Stimulated activated memory B cell treated with anti-CD40 and anti-IgM and Interleukin-4, amounts not matched to agents 10 μg/mL and 1 μg/mL and 100 μg/mL, for 72 hours (primary cell): Measurements from ENCODE around the gene COL27A1.

Experiments used
- ATAC-seq: fragments of 150-1000 bp; cut with Tn5 transposase; 2 replicates; pipeline ENCODE4 v1.10.0; 2021
- H3K27ac Mint-ChIP-seq: one replicate; pipeline ENCODE4 v1.8.0; 2022; ENCODE audit warnings: mild to moderate bottlenecking, mixed read lengths
- H3K27me3 Mint-ChIP-seq: one replicate; pipeline ENCODE4 v1.8.0; 2022; ENCODE audit warnings: mixed read lengths
- H3K36me3 Mint-ChIP-seq: one replicate; pipeline ENCODE4 v1.8.0; 2022; ENCODE audit warnings: mixed read lengths
- H3K4me1 Mint-ChIP-seq: one replicate; pipeline ENCODE4 v1.8.0; 2022; ENCODE audit warnings: mixed read lengths
- H3K4me3 Mint-ChIP-seq: one replicate; pipeline ENCODE4 v1.8.0; 2022; ENCODE audit warnings: mild to moderate bottlenecking, moderate library complexity, mixed read lengths
- H3K9me3 Mint-ChIP-seq: one replicate; pipeline ENCODE4 v1.8.0; 2022; ENCODE audit warnings: mixed read lengths

COL27A1 gene

DNA sequence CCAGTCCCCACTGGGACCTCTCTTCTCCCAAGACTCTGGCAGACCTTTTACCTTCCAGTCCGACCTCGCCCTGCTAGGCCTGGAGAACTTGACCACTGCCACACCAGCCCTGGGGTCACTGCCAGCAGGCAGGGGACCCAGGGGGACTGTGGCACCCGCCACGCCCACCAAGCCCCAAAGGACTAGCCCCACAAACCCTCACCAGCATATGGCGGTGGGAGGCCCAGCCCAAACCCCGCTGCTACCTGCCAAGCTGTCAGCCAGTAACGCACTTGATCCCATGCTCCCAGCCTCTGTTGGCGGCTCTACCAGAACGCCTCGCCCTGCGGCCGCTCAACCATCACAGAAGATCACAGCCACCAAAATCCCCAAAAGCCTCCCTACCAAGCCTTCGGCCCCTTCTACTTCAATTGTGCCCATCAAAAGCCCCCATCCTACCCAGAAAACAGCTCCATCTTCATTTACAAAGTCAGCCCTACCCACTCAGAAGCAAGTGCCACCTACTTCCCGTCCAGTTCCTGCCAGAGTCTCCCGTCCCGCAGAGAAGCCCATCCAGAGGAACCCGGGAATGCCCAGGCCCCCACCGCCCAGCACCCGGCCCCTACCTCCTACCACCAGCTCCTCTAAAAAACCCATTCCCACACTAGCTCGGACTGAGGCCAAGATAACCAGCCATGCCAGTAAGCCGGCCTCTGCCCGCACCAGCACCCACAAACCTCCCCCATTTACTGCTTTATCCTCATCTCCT is 13.1 kb downstream of the COL27A1 start:
- Mint-ChIP-seq H3K27ac (no peak overlapping the region), H3K9me3 (no peaks in the 10 kb centered on the region), H3K27me3 (peaks cover 31% of the 10 kb centered on the region), H3K4me3 (no peak overlapping the region), H3K4me1 (no peaks in the 10 kb centered on the region), H3K36me3 (no peaks in the 10 kb centered on the region)
- ATAC-seq, result no peak

DNA sequence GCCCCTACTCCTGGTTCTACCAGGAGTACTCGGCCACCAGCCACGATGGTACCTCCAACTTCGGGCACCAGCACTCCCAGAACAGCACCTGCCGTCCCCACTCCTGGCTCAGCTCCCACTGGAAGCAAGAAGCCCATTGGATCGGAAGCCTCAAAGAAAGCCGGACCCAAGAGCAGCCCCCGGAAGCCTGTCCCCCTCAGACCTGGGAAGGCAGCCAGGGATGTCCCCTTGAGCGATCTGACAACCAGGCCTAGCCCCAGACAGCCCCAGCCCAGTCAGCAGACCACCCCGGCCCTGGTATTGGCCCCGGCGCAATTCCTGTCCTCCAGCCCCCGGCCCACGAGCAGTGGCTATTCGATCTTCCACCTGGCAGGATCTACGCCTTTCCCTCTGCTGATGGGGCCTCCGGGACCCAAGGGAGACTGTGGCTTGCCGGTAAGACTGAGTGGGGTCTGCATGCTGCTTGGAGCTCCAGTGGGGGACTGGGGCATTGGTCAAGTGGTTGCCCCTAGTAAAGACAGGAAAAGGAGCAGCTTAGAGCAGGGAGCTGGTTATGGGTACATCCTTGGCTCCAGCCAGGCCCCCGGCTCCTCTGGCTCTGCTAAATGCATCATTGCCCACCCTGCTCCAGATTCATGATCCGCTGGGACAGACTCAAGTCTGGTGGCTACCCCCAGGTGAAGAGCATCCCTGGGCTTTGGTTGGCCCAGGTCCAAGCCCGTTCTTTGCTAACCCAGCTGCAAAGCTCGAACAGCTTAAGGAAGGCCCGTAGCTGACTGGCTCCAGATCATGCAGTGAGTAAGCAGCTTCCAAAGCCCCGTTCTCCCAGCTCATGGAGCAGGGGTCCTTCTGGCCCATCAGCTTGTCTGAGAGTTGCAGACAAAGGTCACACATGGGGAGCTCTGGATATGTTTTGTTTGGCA is 14.0 kb downstream of the COL27A1 start:
- Mint-ChIP-seq H3K9me3 (no peaks in the 10 kb centered on the region), H3K27ac (no peak overlapping the region), H3K36me3 (no peaks in the 10 kb centered on the region), H3K27me3 (peaks cover 39% of the 10 kb centered on the region), H3K4me1 (no peaks in the 10 kb centered on the region), H3K4me3 (no peak overlapping the region)
- ATAC-seq, result no peak

DNA sequence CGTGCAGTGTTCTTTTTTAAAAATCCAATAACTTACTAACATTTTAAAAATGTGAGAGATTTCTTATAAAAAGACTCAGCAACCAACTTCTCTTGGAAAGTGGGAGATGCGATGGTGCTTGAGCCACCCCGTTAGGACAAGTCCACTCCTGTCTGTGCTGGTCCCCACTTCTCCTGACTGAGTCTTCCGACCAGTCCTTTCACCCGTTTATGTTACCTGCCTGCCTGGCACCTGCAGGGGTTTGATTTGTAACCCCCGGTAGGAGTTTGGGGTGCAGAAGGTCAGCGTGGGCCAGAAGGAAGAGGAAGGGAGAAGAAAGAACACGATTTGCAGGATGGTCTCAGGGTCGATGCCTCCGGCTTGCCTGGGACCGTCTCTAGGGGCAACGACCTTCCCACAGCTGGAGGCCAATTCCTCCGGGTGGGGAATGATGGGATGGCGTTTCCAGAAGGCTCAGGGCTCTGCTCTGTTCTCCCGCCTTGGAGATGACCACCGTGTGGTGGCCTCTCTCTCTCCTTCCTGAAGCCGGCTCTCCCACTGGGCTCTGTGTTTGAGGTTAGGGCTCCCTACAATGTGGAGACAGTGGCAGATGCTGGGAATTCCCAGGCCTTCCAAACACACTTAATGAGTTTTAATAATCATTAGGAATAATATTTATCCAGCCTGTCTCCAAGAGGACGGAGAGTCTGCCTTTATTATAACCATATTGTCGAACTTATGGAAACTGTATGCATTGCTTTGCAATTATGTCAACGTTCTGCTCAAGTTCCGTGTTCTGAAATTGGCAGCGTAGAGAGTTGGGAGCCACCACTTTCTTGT is 14.8 kb downstream of the COL27A1 start:
- H3K36me3 Mint-ChIP-seq, result no peaks in the 10 kb centered on the region
- no peak for ATAC-seq
- H3K4me1 Mint-ChIP-seq, result no peaks in the 10 kb centered on the region
- no peak overlapping the region for H3K27ac Mint-ChIP-seq
- H3K4me3 Mint-ChIP-seq, result no peak overlapping the region
- no peaks in the 10 kb centered on the region for H3K9me3 Mint-ChIP-seq
- H3K27me3 Mint-ChIP-seq, result peaks cover 48% of the 10 kb centered on the region

DNA sequence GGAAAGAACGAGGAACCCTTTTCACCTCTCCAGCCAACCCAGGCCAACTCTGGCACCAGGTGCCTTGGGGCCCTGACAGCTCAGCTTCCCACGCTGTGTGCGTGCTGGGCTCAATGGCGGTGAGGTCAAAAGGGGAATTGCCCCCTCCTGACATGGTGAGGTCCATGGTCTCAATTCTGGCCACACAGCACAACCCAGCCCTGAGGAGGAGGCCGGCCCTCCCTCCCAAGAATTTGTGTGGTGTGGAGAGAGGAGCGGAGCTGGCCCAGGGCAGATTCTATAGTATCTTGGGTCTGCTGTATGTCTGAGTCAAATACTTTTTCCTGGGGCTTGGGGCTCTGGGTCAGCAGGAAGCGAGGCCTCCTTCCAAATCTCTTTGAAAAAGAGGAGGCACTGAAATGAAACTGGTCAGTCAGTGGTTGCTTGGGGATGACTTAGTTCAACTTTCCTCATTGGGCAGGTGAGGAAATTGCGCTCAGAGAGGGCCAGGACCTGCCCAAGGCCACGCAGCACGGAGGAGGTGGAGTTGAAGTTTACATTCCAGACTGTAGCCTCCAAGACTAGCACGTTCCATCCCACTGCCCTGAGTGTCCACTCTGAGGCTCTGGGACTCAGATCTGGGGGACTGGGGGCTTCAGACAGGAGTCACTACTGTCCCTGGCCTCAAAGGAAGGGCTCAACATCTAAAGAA is 15.6 kb downstream of the COL27A1 start:
- Mint-ChIP-seq H3K27ac (no peak overlapping the region), H3K9me3 (no peaks in the 10 kb centered on the region), H3K4me1 (no peaks in the 10 kb centered on the region), H3K36me3 (no peaks in the 10 kb centered on the region), H3K27me3 (peaks cover 53% of the 10 kb centered on the region), H3K4me3 (no peak overlapping the region)
- no peak for ATAC-seq

DNA sequence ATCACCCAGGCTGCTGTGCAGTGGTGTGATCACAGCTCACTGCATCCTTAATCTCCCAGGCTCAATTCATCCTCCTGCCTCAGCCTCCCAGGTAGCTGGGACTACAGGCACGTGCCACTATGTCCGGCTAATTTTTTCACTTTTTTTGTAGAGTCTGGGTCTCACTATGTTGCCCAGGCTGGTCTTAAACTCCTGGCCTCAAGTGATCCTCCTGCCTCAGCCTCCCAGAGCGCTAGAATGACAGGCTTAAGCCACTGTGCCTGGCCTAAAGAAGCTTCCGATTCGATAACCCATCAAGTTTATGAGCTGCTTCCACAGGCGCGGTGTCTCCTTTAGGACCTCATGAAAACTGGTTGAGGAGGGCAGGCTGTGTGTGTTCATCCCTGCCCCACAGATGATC is 16.2 kb downstream of the COL27A1 start:
- H3K36me3 Mint-ChIP-seq, result no peaks in the 10 kb centered on the region
- no peak overlapping the region for H3K27ac Mint-ChIP-seq
- H3K4me3 Mint-ChIP-seq, result no peak overlapping the region
- ATAC-seq, result no peak
- no peaks in the 10 kb centered on the region for H3K9me3 Mint-ChIP-seq
- no peaks in the 10 kb centered on the region for H3K4me1 Mint-ChIP-seq
- peaks cover 53% of the 10 kb centered on the region for H3K27me3 Mint-ChIP-seq

DNA sequence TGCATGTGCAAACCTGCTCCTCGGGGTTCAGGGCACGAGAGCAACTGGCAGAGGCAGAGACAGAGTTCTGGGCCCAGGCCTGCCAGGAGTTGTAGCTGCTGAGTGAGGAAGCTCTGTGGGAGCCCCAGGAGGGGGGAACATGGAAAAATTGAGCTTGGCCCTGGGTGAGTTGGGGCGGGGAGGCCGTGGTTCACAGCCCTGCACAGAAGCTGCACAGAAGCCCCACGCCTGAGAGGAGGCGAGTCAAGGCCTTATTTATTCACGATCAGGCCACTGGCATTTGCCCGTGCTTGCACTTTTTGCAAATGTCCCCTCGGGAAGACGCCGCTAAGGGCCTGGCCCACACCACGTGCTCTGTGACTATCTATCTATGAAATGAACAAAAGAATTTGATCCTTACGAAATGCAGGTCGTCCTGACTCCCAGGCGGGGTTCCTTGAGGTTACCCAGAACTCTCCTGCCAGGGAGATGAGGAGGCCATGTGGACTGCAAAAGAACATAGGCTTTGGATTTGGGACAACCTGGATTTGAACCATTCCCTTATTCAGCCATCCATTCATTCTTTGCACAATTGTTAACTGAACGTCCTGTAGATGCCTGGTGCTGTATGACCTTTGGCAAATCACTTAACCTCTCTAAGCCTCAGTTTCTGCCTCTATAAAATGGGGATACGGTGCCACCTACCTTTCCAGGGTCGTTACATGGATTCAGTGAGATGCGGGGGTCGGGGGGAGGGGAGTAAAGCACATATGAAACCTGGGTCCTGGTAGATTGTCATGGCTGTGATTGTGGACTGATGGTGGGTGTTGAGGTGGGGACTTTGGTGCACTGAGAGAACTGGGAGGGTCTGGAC is 17.9 kb downstream of the COL27A1 start:
- no peak for ATAC-seq
- Mint-ChIP-seq H3K27me3 (peaks cover 51% of the 10 kb centered on the region), H3K9me3 (no peaks in the 10 kb centered on the region), H3K4me1 (no peaks in the 10 kb centered on the region), H3K27ac (no peak overlapping the region), H3K4me3 (no peak overlapping the region), H3K36me3 (no peaks in the 10 kb centered on the region)

DNA sequence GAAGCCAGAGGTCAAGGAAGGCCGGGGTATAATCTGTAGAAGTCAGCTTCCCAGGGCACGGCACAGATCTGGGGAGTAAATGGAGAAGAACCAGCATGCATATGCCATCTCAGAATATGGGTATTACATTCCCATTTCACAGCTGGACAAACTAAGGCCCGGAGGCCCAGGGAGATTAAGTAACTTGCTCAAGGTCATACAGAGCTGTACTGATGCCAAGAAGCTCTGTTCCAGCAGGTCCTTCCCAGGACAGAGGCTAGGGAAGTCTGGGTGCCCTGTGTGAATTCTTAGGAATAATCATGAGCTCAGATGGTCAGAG is 19.2 kb downstream of the COL27A1 start:
- Mint-ChIP-seq H3K27ac (no peak overlapping the region), H3K27me3 (peaks cover 44% of the 10 kb centered on the region), H3K4me1 (no peaks in the 10 kb centered on the region), H3K36me3 (no peaks in the 10 kb centered on the region), H3K4me3 (no peak overlapping the region), H3K9me3 (no peaks in the 10 kb centered on the region)
- ATAC-seq, result no peak

DNA sequence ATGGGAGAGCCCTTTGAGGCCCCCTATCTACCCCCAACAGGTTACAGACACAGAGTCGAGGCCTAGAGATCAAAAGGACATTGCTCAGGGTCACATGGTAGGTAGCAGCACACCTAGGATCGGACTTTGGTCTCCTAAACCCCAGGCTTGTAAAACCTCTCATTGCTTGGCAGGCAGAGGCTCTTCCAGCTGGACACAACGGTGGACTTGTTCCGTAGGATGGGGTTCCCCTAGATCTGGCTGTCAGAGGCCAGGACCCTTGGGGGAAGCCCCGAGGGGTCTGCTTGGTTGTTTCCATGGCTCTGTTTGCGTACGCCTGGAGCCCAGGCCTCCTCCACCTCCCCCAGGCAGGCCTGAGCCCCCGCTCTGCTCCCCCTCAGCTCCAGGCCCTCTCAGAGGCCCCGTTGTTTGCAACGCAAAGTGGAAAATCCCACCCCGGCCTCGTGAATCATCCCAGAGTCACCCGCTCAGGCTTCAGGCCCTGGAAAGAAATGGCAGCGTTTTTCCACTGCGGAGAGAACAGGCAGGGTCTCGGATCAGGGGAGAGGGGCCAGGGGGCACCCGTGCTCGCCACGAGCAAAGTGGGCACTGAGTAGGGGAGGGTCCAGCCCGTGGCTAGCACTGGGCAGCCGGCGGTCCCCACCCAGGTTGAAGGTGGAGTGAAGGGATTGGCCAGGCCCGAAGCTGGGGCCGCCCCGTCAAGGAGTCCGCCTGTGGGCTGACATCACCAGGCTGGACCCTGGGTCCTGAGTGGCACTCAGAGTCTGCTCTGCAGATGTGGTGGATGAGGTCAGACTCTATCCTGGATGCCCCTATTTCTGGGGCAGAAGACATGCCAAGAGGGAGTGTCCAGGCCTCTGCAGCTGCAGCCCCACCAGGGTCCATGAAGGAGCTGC is 19.8 kb downstream of the COL27A1 start:
- Mint-ChIP-seq H3K27me3 (peaks cover 50% of the 10 kb centered on the region), H3K4me1 (no peaks in the 10 kb centered on the region), H3K9me3 (no peaks in the 10 kb centered on the region), H3K36me3 (no peaks in the 10 kb centered on the region), H3K4me3 (no peak overlapping the region), H3K27ac (no peak overlapping the region)
- ATAC-seq, result no peak

DNA sequence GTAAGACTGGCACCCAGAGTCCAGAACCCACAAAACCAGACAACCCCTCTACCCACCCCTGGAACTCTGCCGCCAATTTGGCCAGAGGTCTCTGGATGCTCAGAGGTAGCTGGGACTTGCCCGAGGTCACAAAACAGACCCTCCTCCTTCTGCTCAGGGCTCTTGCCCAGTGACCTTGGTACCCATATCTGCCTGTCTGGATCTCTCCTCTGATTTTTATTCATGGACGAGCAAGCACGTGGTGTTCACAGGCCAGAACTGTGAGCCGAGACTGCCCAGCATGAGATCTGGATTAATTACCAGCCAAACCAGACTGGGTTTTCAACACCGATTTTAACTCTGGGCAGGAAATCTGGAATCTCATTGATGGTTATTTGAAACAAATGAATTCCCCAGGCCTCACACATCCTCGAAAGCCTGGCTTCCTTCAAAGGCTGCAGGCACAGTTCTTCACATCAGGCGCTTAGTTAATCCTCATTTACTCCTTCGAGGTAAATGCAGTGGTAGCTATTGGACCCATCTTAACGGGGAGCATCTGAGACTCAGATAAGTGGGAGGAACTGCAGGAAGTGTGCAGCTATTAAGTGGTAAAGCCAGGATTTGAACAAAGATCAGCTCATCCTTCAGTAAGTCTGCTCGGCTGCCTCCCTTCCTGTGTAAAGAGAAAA is 21.4 kb downstream of the COL27A1 start:
- Mint-ChIP-seq H3K4me3 (no peak overlapping the region), H3K27ac (no peak overlapping the region), H3K36me3 (no peaks in the 10 kb centered on the region), H3K4me1 (no peaks in the 10 kb centered on the region), H3K9me3 (no peaks in the 10 kb centered on the region), H3K27me3 (peaks cover 60% of the 10 kb centered on the region)
- ATAC-seq, result no peak

DNA sequence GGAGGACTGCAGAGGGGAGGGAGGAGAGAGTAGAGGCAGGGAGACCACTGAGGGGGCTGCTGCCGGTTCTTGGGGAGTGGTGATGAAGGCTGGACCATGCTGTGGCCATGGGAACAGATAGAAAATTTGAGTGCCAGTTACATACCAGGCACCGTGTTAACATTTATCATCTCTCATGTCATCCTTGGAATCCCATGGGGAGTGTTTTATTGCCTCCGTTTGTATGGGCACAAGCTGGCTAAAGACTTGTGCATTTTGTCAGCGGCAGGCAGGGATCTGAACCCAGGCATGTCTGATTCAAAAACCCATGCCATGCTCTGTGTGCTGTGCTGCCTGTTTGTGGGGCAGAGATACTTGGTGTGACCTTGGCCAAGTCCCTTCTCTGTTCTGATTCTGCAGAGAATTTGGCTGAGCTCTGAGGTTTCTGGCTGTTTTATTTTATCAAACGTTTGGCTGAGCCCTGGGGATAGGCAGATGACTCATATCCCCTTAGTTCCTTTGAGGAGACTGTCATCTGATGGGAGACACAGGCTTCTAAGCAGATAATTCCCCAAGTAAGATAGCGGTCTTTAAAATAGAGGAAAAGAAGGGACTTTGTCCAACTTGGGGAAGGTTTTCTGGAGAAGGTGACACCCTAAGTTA is 22.2 kb downstream of the COL27A1 start:
- no peaks in the 10 kb centered on the region for H3K36me3 Mint-ChIP-seq
- no peak for ATAC-seq
- no peaks in the 10 kb centered on the region for H3K4me1 Mint-ChIP-seq
- no peak overlapping the region for H3K27ac Mint-ChIP-seq
- H3K4me3 Mint-ChIP-seq, result no peak overlapping the region
- no peaks in the 10 kb centered on the region for H3K9me3 Mint-ChIP-seq
- peaks cover 62% of the 10 kb centered on the region for H3K27me3 Mint-ChIP-seq

DNA sequence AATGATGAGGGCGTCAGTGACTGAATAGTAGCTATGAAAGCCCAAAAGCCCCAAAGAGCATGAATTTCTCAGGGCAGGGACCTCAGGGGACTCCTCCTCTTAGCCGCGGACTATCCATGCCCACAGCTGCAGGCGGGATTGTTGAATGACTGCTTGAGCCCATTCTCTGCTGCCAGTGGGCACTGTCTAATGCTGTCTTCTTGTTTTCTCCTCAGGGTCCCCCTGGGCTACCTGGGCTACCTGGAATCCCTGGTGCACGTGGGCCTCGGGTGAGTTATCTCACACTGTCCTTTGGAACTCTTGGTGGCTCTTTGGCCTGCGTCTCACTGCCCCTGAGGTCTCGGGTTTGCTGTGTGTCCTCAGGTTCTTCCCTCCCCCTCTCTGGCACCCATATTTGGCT is 22.7 kb downstream of the COL27A1 start:
- Mint-ChIP-seq H3K27me3 (peaks cover 64% of the 10 kb centered on the region), H3K9me3 (no peaks in the 10 kb centered on the region)

DNA sequence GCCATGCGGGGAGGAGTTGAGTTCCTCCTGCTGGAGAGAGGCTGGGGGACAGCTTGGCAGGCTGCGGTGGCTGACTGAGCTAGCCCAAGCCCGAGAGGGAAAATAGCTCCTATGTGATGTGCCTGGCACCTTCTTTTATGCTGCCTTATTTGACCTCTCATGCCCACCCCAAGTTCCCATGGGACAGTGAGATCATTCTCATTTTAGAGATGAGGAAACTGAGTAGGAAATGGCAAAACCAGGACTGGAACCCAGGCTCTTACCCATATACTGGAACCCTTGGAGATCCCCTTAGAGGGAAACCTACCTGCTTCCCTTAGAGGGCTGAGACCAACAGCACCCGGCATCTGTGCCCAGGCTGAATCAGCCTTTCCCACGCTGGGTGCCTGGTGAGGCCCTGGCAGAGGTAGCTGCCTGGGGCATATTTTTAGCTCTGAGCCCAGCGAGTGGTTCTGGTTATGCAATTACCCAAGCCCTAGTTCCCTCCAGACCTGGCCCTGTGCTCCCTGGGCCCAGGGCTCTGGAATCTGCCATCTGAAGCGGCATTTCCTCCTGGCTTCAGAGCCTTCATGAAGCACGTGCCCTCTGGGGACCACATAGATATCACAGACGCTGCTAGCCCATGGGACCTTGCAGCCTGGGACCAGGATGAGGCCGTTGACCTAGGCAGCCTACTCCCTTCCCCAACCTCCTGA is 23.6 kb downstream of the COL27A1 start:
- Mint-ChIP-seq H3K36me3 (no peaks in the 10 kb centered on the region), H3K27ac (no peak overlapping the region), H3K9me3 (no peaks in the 10 kb centered on the region), H3K4me3 (no peak overlapping the region), H3K27me3 (peaks cover 64% of the 10 kb centered on the region), H3K4me1 (no peaks in the 10 kb centered on the region)
- no peak for ATAC-seq

More for the DNA sequence above, 22.7 kb downstream of the COL27A1 start:
- no peak overlapping the region for H3K4me3 Mint-ChIP-seq
- H3K4me1 Mint-ChIP-seq, result no peaks in the 10 kb centered on the region
- no peak overlapping the region for H3K27ac Mint-ChIP-seq
- H3K36me3 Mint-ChIP-seq, result no peaks in the 10 kb centered on the region
- ATAC-seq, result no peak
